ENCODE measurements around the gene ZNF543. TPM values are rescaled to one million over a fixed set of nuclear protein-coding genes. Genes with fewer than 3 reads are reported as not detected.

ZNF543 gene
- total RNA-seq, 1 experiment from 2014 or later, result 8.4 TPM

GRCh38 chr19:57377498-57378146 is 57.4 kb downstream of the ZNF543 start:
- Histone ChIP-seq H2BK5ac (ENCODE audit: insufficient read length, low read length) (no peak overlapping the region), H3K4me2 (ENCODE audit: insufficient read depth, insufficient read length, low read length) (no peak overlapping the region), H3K79me1 (ENCODE audit: insufficient read depth, low read depth, low read length, poor library complexity, severe bottlenecking) (no peaks in the 10 kb centered on the region), H2BK20ac (ENCODE audit: low read depth, low read length, poor library complexity, severe bottlenecking) (no peak overlapping the region), H3K4ac (ENCODE audit: low read depth, low read length) (no peak overlapping the region), H2BK120ac (ENCODE audit: low read depth, low read length, poor library complexity, severe bottlenecking) (no peak overlapping the region), H3K27ac (ENCODE audit: insufficient read length, low read depth, low read length) (no peak overlapping the region), H3K9me3 (ENCODE audit: control insufficient read depth, low read depth, low read length) (peaks cover 29% of the 10 kb centered on the region), H2BK15ac (ENCODE audit: low read depth, low read length) (no peak overlapping the region), H3K9ac (ENCODE audit: extremely low read depth, insufficient read length, low read length) (no peak overlapping the region), H2AK5ac (ENCODE audit: insufficient read length, low read length) (no peak overlapping the region), H3K56ac (ENCODE audit: insufficient read length, low read depth, low read length) (no peak overlapping the region), H3K23me2 (ENCODE audit: insufficient read length, low read depth, low read length, poor library complexity, severe bottlenecking) (no peaks in the 10 kb centered on the region), H3K14ac (ENCODE audit: insufficient read depth, low read length) (no peak overlapping the region), H4K8ac (replicated peaks; ENCODE audit: insufficient read length, low read depth, low read length) (no peak overlapping the region), H3K23ac (ENCODE audit: insufficient read length, low read depth, low read length) (no peak overlapping the region), H3K4me1 (ENCODE audit: insufficient read depth, low read length) (no peaks in the 10 kb centered on the region), H3K27me3 (ENCODE audit: insufficient read depth, low read length) (no peaks in the 10 kb centered on the region), H4K91ac (ENCODE audit: insufficient read length, low read depth, low read length) (no peak overlapping the region), H2AFZ (ENCODE audit: low read length) (no peak overlapping the region), H2BK12ac (ENCODE audit: insufficient read length, low read depth, low read length) (no peak overlapping the region), H3T11ph (ENCODE audit: low read length) (no peak overlapping the region), H3K79me2 (ENCODE audit: insufficient read depth, low read length) (no peaks in the 10 kb centered on the region), H4K5ac (ENCODE audit: insufficient read length, low read depth, low read length) (no peak overlapping the region), H4K20me1 (ENCODE audit: control insufficient read depth, insufficient read depth, insufficient read length) (no peaks in the 10 kb centered on the region), H3K18ac (ENCODE audit: insufficient read length, low read depth, low read length) (no peak overlapping the region)
- Mint-ChIP-seq H3K27ac (no peak overlapping the region), H3K9me3 (peaks cover 49 to 56% of the 10 kb centered on the region in 2 experiments), H3K4me1 (no peaks in the 10 kb centered on the region), H3K36me3 (ENCODE audit: insufficient read depth in 1 of 3, low read depth in 3 of 3) (peaks cover 48 to 63% (median 59%) of the 10 kb centered on the region in 3 experiments), H3K4me3 (no peak overlapping the region), H3K27me3 (ENCODE audit: low read depth) (no peaks in the 10 kb centered on the region; the same call in none of the 2 replicates)
- no peak for DNase-seq
- TF ChIP-seq CTCF (conservative IDR thresholded peaks at IDR 0.05), result no peak
- no CpG with 5 or more reads among the region's 3 CpGs for WGBS (ENCODE audit: extremely low coverage, insufficient read length, low lambda C conversion rate)

Other genes with a start within 250 kb of the ZNF543 start
- gene USP29, start 200.5 kb upstream of the ZNF543 start, total RNA-seq (2021), result not detected in 2 replicates
- gene ZIM3, start 175.3 kb upstream of the ZNF543 start, total RNA-seq (2021), result not detected in 2 replicates
- gene DUXA, start 153.0 kb upstream of the ZNF543 start, total RNA-seq (2021), result not detected in 2 replicates
- 23.4 and 25.3 TPM in 2 replicates for gene ZNF264, start 129.0 kb upstream of the ZNF543 start, total RNA-seq (2021)
- 3.3 and 3.8 TPM in 2 replicates for gene AURKC, start 89.4 kb upstream of the ZNF543 start, total RNA-seq (2021)
- 15.4 and 16.8 TPM in 2 replicates for gene ZNF805, start 79.8 kb upstream of the ZNF543 start, total RNA-seq (2021)
- gene ZNF460, start 40.0 kb upstream of the ZNF543 start, total RNA-seq (2021), result 65.4 and 65.9 TPM in 2 replicates
- 13.5 and 13.9 TPM in 2 replicates for gene ZNF304, start 30.8 kb downstream of the ZNF543 start, total RNA-seq (2021)
- 10.0 and 12.4 TPM in 2 replicates for gene TRAPPC2B, start 43.1 kb downstream of the ZNF543 start, total RNA-seq (2021)
- gene ZNF547, start 43.1 kb downstream of the ZNF543 start, total RNA-seq (2021), result 3.5 and 3.8 TPM in 2 replicates
- gene ZNF548, start 69.4 kb downstream of the ZNF543 start, total RNA-seq (2021), result 13.0 and 13.9 TPM in 2 replicates
- 14.0 and 16.3 TPM in 2 replicates for gene ZNF17, start 90.7 kb downstream of the ZNF543 start, total RNA-seq (2021)
- 25.0 and 27.8 TPM in 2 replicates for gene ZNF749, start 114.9 kb downstream of the ZNF543 start, total RNA-seq (2021)
- gene VN1R1, start 136.7 kb downstream of the ZNF543 start, total RNA-seq (2021), result 0.53 and 0.74 TPM in 2 replicates
- gene ZNF772, start 157.1 kb downstream of the ZNF543 start, total RNA-seq (2021), result 11.4 and 14.4 TPM in 2 replicates
- gene ZNF419, start 167.3 kb downstream of the ZNF543 start, total RNA-seq (2021), result 12.8 and 13.4 TPM in 2 replicates
- gene ZNF773, start 179.5 kb downstream of the ZNF543 start, total RNA-seq (2021), result 7.1 and 8.2 TPM in 2 replicates
- 10.2 and 11.6 TPM in 2 replicates for gene ZNF549, start 206.9 kb downstream of the ZNF543 start, total RNA-seq (2021)
- 11.4 and 13.5 TPM in 2 replicates for gene ZNF550, start 239.4 kb downstream of the ZNF543 start, total RNA-seq (2021)

Data from H9 (cell line).